Uterus (tissue), 2 donors: ENCODE data around the gene SGPL1.

Source experiments
- POLR2A ChIP-seq, 2 donors: fragments of 450-650 bp; IDR thresholded peaks; one replicate each; pipeline ENCODE4 v1.6.1; 2016; ENCODE audit warnings: antibody characterized with exemption in 2 of 2, mild to moderate bottlenecking in 1 of 2, moderate library complexity in 1 of 2
- TF ChIP-seq, protein P1 (sequence below), 4 experiments: fragments of 200-600 bp in 2 of 4; fragments of 450-650 bp in 2 of 4; sonication (generic) in 2 of 4; IDR thresholded peaks; one replicate each; pipeline ENCODE4 v1.5.1; 2016 to 2019; ENCODE audit warnings: antibody characterized with exemption in 4 of 4, mild to moderate bottlenecking in 2 of 4, moderate library complexity in 1 of 4

DNA sequence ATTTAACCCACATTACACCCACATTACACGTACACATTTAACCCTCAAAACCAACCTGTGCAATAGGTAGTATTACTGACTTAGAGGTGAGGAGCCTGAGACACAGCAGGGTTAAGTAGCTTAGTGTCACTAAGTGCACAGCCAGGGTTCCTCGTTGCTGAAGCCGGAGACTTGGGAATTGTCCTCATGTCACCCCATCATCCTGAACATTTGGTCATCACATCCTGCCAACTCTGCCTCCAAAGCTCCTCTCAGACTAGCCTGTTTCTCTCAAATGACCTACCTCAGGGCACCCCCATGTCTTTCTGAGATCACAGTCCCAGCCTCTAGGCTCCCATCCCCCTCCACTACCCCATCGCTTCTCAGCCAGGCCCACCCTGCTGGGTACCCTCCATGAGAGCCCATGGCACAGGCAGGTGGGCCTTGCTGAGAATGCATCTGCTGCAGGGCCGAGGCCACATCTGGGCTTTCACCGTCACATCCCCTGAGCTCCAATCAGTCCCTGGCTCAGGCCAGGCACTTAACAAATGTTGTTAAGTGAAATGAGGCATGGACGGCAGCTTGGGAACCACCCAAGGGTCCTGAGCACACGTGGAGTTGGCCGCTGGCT, 93.7 kb downstream of the SGPL1 start:
- TF ChIP-seq, protein P1, sequence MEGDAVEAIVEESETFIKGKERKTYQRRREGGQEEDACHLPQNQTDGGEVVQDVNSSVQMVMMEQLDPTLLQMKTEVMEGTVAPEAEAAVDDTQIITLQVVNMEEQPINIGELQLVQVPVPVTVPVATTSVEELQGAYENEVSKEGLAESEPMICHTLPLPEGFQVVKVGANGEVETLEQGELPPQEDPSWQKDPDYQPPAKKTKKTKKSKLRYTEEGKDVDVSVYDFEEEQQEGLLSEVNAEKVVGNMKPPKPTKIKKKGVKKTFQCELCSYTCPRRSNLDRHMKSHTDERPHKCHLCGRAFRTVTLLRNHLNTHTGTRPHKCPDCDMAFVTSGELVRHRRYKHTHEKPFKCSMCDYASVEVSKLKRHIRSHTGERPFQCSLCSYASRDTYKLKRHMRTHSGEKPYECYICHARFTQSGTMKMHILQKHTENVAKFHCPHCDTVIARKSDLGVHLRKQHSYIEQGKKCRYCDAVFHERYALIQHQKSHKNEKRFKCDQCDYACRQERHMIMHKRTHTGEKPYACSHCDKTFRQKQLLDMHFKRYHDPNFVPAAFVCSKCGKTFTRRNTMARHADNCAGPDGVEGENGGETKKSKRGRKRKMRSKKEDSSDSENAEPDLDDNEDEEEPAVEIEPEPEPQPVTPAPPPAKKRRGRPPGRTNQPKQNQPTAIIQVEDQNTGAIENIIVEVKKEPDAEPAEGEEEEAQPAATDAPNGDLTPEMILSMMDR (IDR thresholded peaks at IDR 0.05) = no peak
- TF ChIP-seq POLR2A (IDR thresholded peaks at IDR 0.05) = no peak
